Caco-2 (cell line): ENCODE results near the gene ICA1. TPM values are rescaled to one million over a fixed set of nuclear protein-coding genes. Genes with fewer than 3 reads are reported as not detected.

Experiments
- BruUV-seq: library from RNA; stranded (reverse); fragments of 400-500 nt; replicated peaks from 2 replicates; lab custom pipeline; 2021; lab: Mats Ljungman, UMichigan
- CTCF ChIA-PET: fragments of 300-600 bp; sonication (Branson Sonifier 250); formaldehyde crosslinking; loops from one replicate; lab custom pipeline; 2022; ENCODE audit warnings: antibody characterized with exemption; lab: Charles Lee
- POLR2A ChIA-PET: fragments of 300-600 bp; sonication (Branson Sonifier 250); formaldehyde crosslinking; loops from one replicate; lab custom pipeline; 2022; ENCODE audit warnings: antibody characterized with exemption; lab: Charles Lee
- DNase-seq, 2 experiments: peaks; one replicate each; pipeline versions ENCODE4 v3.0.0 to v3.0.0-alpha.2; 2020 to 2022
- H3K27me3 ChIP-seq: replicated peaks from 2 replicates; pipeline ENCODE4 v1.6.0; 2011; ENCODE audit warnings: low read length; ENCODE audit not compliant: control insufficient read depth, insufficient read depth
- H3K36me3 ChIP-seq: 2 replicates; pipeline ENCODE4 v1.5.1; 2011; ENCODE audit warnings: low read length; ENCODE audit not compliant: control insufficient read depth, insufficient read depth
- H3K4me1 ChIP-seq: fragments of 250-450 bp; sonication (Bioruptor Pico); 2 replicates; pipeline ENCODE4 v1.5.1; 2020; ENCODE audit warnings: mild to moderate bottlenecking
- H3K4me3 ChIP-seq: 2 replicates; pipeline ENCODE4 v1.5.1; 2011; ENCODE audit warnings: low read depth, mild to moderate bottlenecking, control low read depth, low read length
- H3K9me3 ChIP-seq: fragments of 250-450 bp; sonication (Bioruptor Pico); 2 replicates; pipeline ENCODE4 v1.5.1; 2020; ENCODE audit warnings: mild to moderate bottlenecking, moderate library complexity
- H3K27ac Mint-ChIP-seq: one replicate; pipeline ENCODE4 v1.8.0; 2022; ENCODE audit warnings: mixed read lengths; ENCODE audit not compliant: unreplicated experiment
- H3K27me3 Mint-ChIP-seq: one replicate; pipeline ENCODE4 v1.8.0; 2022; ENCODE audit warnings: mixed read lengths; ENCODE audit not compliant: insufficient read depth, unreplicated experiment
- H3K36me3 Mint-ChIP-seq: one replicate; pipeline ENCODE4 v1.8.0; 2022; ENCODE audit warnings: mild to moderate bottlenecking, mixed read lengths; ENCODE audit not compliant: insufficient read depth, unreplicated experiment
- H3K4me1 Mint-ChIP-seq: one replicate; pipeline ENCODE4 v1.8.0; 2022; ENCODE audit warnings: low read depth, mixed read lengths; ENCODE audit not compliant: unreplicated experiment
- H3K4me3 Mint-ChIP-seq: one replicate; pipeline ENCODE4 v1.8.0; 2022; ENCODE audit warnings: mild to moderate bottlenecking, moderate library complexity, mixed read lengths; ENCODE audit not compliant: unreplicated experiment
- H3K9me3 Mint-ChIP-seq: one replicate; pipeline ENCODE4 v1.8.0; 2022; ENCODE audit warnings: mixed read lengths; ENCODE audit not compliant: unreplicated experiment
- CTCF ChIP-seq, 2 experiments: fragments of 200-600 bp in 1 of 2; IDR thresholded peaks; 1 replicate in 1 of 2; 2 replicates in 1 of 2; pipeline versions ENCODE4 v1.5.1 to v1.8.0; 2011 to 2022; ENCODE audit warnings: antibody characterized with exemption in 1 of 2, control low read depth in 1 of 2, inconsistent platforms in 1 of 2, low read depth in 1 of 2, low read length in 1 of 2, mild to moderate bottlenecking in 1 of 2, moderate library complexity in 1 of 2; ENCODE audit not compliant: insufficient read depth in 1 of 2, severe bottlenecking in 1 of 2, unreplicated experiment in 1 of 2
- intact Hi-C: fragments of 100-400 bp; cut with micrococcal nuclease; formaldehyde crosslinking; loops from one replicate; pipeline ENCODE4 v1.10.0; 2022; ENCODE audit not compliant: unreplicated experiment
- total RNA-seq: library from RNA; stranded (reverse); gene quantifications from 2 replicates; pipeline ENCODE4 v1.2.3, GENCODE V29; 2022

ICA1 gene
- total RNA-seq, 1 experiment from 2014 or later, result 34.2 TPM

- H3K9me3 ChIP-seq, result no peaks in the 10 kb centered on the region
- no peak overlapping the region for H3K4me3 ChIP-seq
- DNase-seq, result no peak
- Mint-ChIP-seq H3K4me1 (no peaks in the 10 kb centered on the region), H3K9me3 (no peaks in the 10 kb centered on the region), H3K27me3 (no peaks in the 10 kb centered on the region), H3K27ac (no peak overlapping the region), H3K36me3 (peaks cover 6% of the 10 kb centered on the region), H3K4me3 (no peak overlapping the region)
- ChIA-PET CTCF (no interaction called here), POLR2A (no interaction called here)
- H3K4me1 ChIP-seq, result no peaks in the 10 kb centered on the region
- H3K36me3 ChIP-seq, result no peaks in the 10 kb centered on the region
- no TSS peak for BruUV-seq
- no peaks in the 10 kb centered on the region for H3K27me3 ChIP-seq
- intact Hi-C loops, result no loop called here
- no peak for TF ChIP-seq CTCF (IDR thresholded peaks at IDR 0.05; ENCODE audit: insufficient read depth in 1 of 2, low read depth in 1 of 2, low read length in 1 of 2, severe bottlenecking in 1 of 2, unreplicated experiment in 1 of 2)
These were observed 147.8 kb downstream of the ICA1 start for GRCh38 chr7:8114175-8114574.

GRCh38 chr7:8113184-8113583 is 148.8 kb downstream of the ICA1 start:
- no peak overlapping the region for H3K4me3 ChIP-seq
- H3K27me3 Mint-ChIP-seq, result no peaks in the 10 kb centered on the region
- no peak for TF ChIP-seq CTCF (IDR thresholded peaks at IDR 0.05; ENCODE audit: insufficient read depth in 1 of 2, low read depth in 1 of 2, low read length in 1 of 2, severe bottlenecking in 1 of 2, unreplicated experiment in 1 of 2)
- H3K9me3 Mint-ChIP-seq, result no peaks in the 10 kb centered on the region
- ChIA-PET POLR2A (no interaction called here), CTCF (no interaction called here)
- no TSS peak for BruUV-seq
- no peak overlapping the region for H3K27ac Mint-ChIP-seq
- no peak overlapping the region for H3K4me3 Mint-ChIP-seq
- H3K9me3 ChIP-seq, result no peaks in the 10 kb centered on the region
- no peak for DNase-seq
- H3K4me1 Mint-ChIP-seq, result no peaks in the 10 kb centered on the region
- no peaks in the 10 kb centered on the region for H3K4me1 ChIP-seq
- H3K36me3 ChIP-seq, result no peaks in the 10 kb centered on the region
- peaks cover 6% of the 10 kb centered on the region for H3K36me3 Mint-ChIP-seq
- intact Hi-C loops, result no loop called here
- H3K27me3 ChIP-seq, result no peaks in the 10 kb centered on the region

- Histone ChIP-seq H3K9me3 (no peaks in the 10 kb centered on the region), H3K36me3 (no peaks in the 10 kb centered on the region), H3K4me1 (no peaks in the 10 kb centered on the region), H3K4me3 (no peak overlapping the region), H3K27me3 (no peaks in the 10 kb centered on the region)
- no TSS peak for BruUV-seq
- H3K36me3 Mint-ChIP-seq, result peaks cover 6% of the 10 kb centered on the region
- no peak for TF ChIP-seq CTCF (IDR thresholded peaks at IDR 0.05; ENCODE audit: insufficient read depth in 1 of 2, low read depth in 1 of 2, low read length in 1 of 2, severe bottlenecking in 1 of 2, unreplicated experiment in 1 of 2)
- ChIA-PET POLR2A (no interaction called here), CTCF (no interaction called here)
- no peak overlapping the region for H3K27ac Mint-ChIP-seq
- H3K9me3 Mint-ChIP-seq, result no peaks in the 10 kb centered on the region
- no peak overlapping the region for H3K4me3 Mint-ChIP-seq
- no peaks in the 10 kb centered on the region for H3K4me1 Mint-ChIP-seq
- intact Hi-C loops, result no loop called here
- DNase-seq, result no peak
- H3K27me3 Mint-ChIP-seq, result no peaks in the 10 kb centered on the region
These were observed 149.3 kb downstream of the ICA1 start for GRCh38 chr7:8112685-8113084.
